ENCODE measurements around the gene MB21D2. TPM values are rescaled to one million over a fixed set of nuclear protein-coding genes. Genes with fewer than 3 reads are reported as not detected.

MB21D2 gene
- total RNA-seq, 1 donor from 2014 or later = 14.1 TPM

- H3K9me3 Mint-ChIP-seq = peaks cover 7% of the 10 kb centered on the region
- peaks cover 29% of the 10 kb centered on the region for H3K4me1 Mint-ChIP-seq (ENCODE audit: unreplicated experiment)
- H3K4me3 Mint-ChIP-seq = peak overlapping the region; percentile 68
- peaks cover 5% of the 10 kb centered on the region for H3K36me3 Mint-ChIP-seq
- no peak for DNase-seq (ENCODE audit: extremely low spot score, unreplicated experiment)
- TF ChIP-seq CTCF (conservative IDR thresholded peaks at IDR 0.05) = no peak
- H3K27ac Mint-ChIP-seq = peak overlapping the region; percentile 96
- no peaks in the 10 kb centered on the region for H3K27me3 Mint-ChIP-seq
Measured at GRCh38 chr3:192906940-192907339, 10.7 kb downstream of the MB21D2 start.

- Mint-ChIP-seq H3K4me1 (ENCODE audit: unreplicated experiment) (peaks cover 29% of the 10 kb centered on the region), H3K9me3 (peaks cover 7% of the 10 kb centered on the region), H3K36me3 (peaks cover 5% of the 10 kb centered on the region), H3K27ac (peak overlapping the region; percentile 96), H3K27me3 (no peaks in the 10 kb centered on the region), H3K4me3 (peak overlapping the region; percentile 27)
- DNase-seq (ENCODE audit: extremely low spot score, unreplicated experiment) = no peak
- TF ChIP-seq CTCF (conservative IDR thresholded peaks at IDR 0.05) = no peak
Measured at GRCh38 chr3:192905980-192906678, 11.5 kb downstream of the MB21D2 start.

GRCh38 chr3:192904632-192905289 is 12.9 kb downstream of the MB21D2 start:
- Mint-ChIP-seq H3K27ac (peak overlapping the region; percentile 79), H3K36me3 (peaks cover 5% of the 10 kb centered on the region), H3K27me3 (no peaks in the 10 kb centered on the region), H3K4me3 (peak overlapping the region; percentile 51), H3K9me3 (peaks cover 7% of the 10 kb centered on the region), H3K4me1 (ENCODE audit: unreplicated experiment) (peaks cover 29% of the 10 kb centered on the region)
- no peak for DNase-seq (ENCODE audit: extremely low spot score, unreplicated experiment)
- no peak for TF ChIP-seq CTCF (conservative IDR thresholded peaks at IDR 0.05)

- DNase-seq (ENCODE audit: extremely low spot score, unreplicated experiment) = no peak
- Mint-ChIP-seq H3K27ac (no peak overlapping the region), H3K36me3 (peaks cover 16% of the 10 kb centered on the region), H3K4me3 (peak overlapping the region; percentile 33), H3K27me3 (no peaks in the 10 kb centered on the region), H3K9me3 (peaks cover 4% of the 10 kb centered on the region), H3K4me1 (ENCODE audit: unreplicated experiment) (peaks cover 34% of the 10 kb centered on the region)
- no peak for TF ChIP-seq CTCF (conservative IDR thresholded peaks at IDR 0.05)
Measured at GRCh38 chr3:192902549-192902948, 15.1 kb downstream of the MB21D2 start.

- H3K27ac Mint-ChIP-seq = no peak overlapping the region
- no peak for TF ChIP-seq CTCF (conservative IDR thresholded peaks at IDR 0.05)
Measured at GRCh38 chr3:192901435-192901834, 16.2 kb downstream of the MB21D2 start.

More at GRCh38 chr3:192901435-192901834, 16.2 kb downstream of the MB21D2 start:
- H3K27me3 Mint-ChIP-seq = no peaks in the 10 kb centered on the region
- peaks cover 18% of the 10 kb centered on the region for H3K36me3 Mint-ChIP-seq
- no peak for DNase-seq (ENCODE audit: extremely low spot score, unreplicated experiment)
- no peak overlapping the region for H3K4me3 Mint-ChIP-seq
- H3K9me3 Mint-ChIP-seq = peaks cover under 1% of the 10 kb centered on the region
- peaks cover 33% of the 10 kb centered on the region for H3K4me1 Mint-ChIP-seq (ENCODE audit: unreplicated experiment)
